Fibroblast of mammary gland (primary cell): ENCODE results near the gene ACER2.
A peak's percentile ranks its signal among the peaks of the same experiment; 100 is the strongest.

Source experiments
- DNase-seq: peaks from one replicate; pipeline ENCODE4 v3.0.0-alpha.2; 2010; ENCODE audit warnings: low read depth
- H3K4me3 ChIP-seq: 2 replicates; pipeline ENCODE4 v1.5.1; 2011; ENCODE audit warnings: low read depth, mild to moderate bottlenecking, low read length, moderate library complexity; ENCODE audit not compliant: control insufficient read depth
- TF ChIP-seq, protein P1 (sequence below): conservative IDR thresholded peaks from 2 replicates; pipeline ENCODE4 v1.5.1; 2011; ENCODE audit warnings: low read depth, low read length, inconsistent platforms; ENCODE audit not compliant: control insufficient read depth, insufficient read depth

Gene ACER2

DNA sequence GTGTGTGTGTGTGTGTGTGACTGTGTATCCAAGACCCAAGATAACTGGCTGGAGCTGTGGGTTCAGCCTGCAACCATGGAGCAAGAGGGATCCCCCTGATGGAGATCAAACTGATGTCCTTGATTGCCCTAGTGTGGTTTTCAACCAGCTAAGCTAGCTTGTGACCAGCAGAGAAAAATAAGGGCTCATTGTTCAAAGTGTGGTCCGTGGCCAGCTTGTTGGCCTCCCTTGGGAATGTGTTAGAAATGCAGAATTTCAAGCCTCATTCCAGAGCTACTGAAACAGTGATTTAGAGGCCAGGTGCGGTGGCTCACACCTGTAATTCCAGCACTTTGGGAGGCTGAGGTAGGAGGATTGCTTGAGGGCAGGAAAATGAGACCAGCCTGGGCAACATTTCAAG, 79.9 kb downstream of the ACER2 start:
- H3K4me3 ChIP-seq, result no peak overlapping the region
- TF ChIP-seq, protein P1, sequence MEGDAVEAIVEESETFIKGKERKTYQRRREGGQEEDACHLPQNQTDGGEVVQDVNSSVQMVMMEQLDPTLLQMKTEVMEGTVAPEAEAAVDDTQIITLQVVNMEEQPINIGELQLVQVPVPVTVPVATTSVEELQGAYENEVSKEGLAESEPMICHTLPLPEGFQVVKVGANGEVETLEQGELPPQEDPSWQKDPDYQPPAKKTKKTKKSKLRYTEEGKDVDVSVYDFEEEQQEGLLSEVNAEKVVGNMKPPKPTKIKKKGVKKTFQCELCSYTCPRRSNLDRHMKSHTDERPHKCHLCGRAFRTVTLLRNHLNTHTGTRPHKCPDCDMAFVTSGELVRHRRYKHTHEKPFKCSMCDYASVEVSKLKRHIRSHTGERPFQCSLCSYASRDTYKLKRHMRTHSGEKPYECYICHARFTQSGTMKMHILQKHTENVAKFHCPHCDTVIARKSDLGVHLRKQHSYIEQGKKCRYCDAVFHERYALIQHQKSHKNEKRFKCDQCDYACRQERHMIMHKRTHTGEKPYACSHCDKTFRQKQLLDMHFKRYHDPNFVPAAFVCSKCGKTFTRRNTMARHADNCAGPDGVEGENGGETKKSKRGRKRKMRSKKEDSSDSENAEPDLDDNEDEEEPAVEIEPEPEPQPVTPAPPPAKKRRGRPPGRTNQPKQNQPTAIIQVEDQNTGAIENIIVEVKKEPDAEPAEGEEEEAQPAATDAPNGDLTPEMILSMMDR, result no peak
- no peak for DNase-seq

DNA sequence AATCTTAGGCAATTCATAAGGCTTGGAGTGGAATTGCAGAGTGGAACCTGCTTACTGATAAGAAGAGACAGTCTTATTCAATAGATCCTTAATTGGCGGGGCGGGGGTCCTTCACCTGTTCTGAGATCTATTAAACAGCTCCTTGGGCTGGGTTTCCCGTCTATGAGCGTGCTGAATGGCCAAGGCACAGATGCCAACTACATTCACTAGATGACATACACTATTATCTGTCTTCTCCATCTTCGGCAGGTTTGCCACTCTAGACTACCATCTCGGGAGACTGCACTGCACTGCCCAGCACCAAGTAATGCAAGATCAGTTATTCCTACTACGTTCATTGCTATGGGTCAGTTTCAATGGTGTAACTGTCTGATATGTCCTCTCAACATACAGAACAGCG, 81.5 kb downstream of the ACER2 start:
- no peak for DNase-seq
- TF ChIP-seq, protein P1, result no peak
- no peak overlapping the region for H3K4me3 ChIP-seq

DNA sequence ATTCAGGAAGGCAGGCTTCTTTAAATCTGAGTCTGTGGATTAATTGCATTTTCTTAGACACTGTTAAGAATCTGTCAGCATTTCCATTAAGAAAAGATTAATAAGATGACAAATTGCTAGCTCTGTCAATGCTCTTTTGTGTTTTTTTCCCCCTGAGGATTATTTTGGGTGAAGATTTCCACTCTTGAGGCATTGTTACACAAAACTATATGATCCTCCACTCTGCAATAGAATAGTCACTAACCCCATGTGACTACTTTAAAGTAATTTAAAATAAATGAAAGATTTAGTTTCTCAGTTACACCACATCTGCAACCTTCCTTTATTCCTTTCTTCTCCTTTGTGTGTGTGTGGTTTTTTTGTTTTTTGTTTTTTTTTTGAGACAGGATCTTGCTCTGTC, 82.0 kb downstream of the ACER2 start:
- no peak for DNase-seq
- TF ChIP-seq, protein P1, result no peak
- no peak overlapping the region for H3K4me3 ChIP-seq

DNA sequence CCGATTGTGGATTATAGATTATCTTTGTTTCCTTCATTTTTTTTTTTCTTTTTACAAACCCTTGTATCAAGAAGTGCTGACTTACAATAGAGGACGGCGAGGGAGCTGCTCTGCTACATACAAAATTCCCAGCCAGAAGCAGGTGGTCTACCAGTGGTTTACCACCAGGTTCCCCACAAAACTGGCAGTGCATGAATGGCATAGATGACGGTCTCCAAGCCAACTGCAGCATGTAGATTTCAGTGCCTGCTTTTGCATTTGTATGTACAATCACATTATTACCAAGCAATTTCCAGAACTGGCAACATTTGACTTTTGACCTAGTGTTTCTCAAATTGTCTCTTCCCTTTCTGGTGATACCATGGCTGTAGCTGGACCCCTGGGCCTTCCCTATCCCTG, 84.0 kb downstream of the ACER2 start:
- DNase-seq, result no peak
- H3K4me3 ChIP-seq, result peak overlapping the region; percentile 51
- TF ChIP-seq, protein P1, result no peak

DNA sequence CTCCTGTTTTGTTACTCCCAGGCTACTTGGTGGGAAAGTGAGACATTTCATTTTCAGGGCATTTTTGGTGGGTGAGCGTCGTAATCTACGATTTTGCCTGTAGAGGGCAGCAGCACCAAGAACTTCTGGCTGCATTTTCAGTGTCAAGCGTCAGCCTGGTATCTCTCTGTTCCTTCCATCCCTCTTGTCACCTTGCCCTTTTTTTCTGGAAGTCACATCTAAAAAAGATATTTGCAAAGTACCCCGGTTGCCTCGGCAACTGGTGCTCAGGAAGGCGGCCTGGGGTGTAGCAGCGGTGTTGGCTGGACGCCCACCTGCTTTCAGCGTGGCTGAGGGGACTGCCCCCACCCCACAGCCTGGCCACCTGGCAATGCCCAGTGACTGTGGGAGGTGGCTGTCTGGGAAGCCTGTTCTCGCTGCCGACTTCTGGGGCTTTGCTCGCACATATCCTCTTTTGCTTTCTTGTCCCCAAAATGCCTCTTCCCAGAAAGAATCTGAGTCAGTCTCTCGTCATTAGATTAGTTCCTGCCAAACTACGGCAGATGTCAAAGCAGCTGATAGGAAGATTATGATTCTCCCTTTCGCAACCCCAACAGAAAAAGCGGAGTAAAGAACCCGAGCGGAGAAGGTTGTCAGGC, 84.5 kb downstream of the ACER2 start:
- H3K4me3 ChIP-seq, result peak overlapping the region; percentile 51
- TF ChIP-seq, protein P1, result peak; percentile 81
- peak; percentile 93 for DNase-seq

DNA sequence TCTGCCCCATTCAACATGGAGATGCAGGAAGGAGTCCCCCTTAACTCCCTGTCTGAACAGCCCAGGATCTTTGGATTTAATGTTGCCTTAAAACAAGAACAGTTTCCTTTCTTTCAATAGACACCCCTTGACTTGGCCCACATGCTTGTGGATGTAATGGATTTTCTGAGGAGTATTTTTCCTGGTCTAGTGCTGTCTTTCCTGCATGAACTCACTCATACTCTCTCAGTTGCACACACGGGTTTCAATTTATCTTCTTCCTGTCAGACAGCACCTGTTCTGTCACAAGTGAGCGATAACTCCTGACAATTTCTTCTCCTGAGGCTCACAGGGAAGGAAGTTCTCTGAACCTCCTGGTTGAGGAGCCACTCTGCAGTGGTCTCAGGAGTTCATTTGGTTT, 85.1 kb downstream of the ACER2 start:
- no peak overlapping the region for H3K4me3 ChIP-seq
- TF ChIP-seq, protein P1, result no peak
- no peak for DNase-seq
